NCI-H128 (cell line): ENCODE measurements around the gene SRP14.
"Not testable (repeated sequence)": the region's sequence is repeated elsewhere in the genome, so short reads cannot be mapped to it uniquely, and the experiment has no call there.

Experiments
- DNase-seq: peaks from one replicate; lab custom pipeline; 2025; ENCODE audit not compliant: unreplicated experiment; lab: John Stamatoyannopoulos, UW

The SRP14 gene, protein sequence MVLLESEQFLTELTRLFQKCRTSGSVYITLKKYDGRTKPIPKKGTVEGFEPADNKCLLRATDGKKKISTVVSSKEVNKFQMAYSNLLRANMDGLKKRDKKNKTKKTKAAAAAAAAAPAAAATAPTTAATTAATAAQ

DNA sequence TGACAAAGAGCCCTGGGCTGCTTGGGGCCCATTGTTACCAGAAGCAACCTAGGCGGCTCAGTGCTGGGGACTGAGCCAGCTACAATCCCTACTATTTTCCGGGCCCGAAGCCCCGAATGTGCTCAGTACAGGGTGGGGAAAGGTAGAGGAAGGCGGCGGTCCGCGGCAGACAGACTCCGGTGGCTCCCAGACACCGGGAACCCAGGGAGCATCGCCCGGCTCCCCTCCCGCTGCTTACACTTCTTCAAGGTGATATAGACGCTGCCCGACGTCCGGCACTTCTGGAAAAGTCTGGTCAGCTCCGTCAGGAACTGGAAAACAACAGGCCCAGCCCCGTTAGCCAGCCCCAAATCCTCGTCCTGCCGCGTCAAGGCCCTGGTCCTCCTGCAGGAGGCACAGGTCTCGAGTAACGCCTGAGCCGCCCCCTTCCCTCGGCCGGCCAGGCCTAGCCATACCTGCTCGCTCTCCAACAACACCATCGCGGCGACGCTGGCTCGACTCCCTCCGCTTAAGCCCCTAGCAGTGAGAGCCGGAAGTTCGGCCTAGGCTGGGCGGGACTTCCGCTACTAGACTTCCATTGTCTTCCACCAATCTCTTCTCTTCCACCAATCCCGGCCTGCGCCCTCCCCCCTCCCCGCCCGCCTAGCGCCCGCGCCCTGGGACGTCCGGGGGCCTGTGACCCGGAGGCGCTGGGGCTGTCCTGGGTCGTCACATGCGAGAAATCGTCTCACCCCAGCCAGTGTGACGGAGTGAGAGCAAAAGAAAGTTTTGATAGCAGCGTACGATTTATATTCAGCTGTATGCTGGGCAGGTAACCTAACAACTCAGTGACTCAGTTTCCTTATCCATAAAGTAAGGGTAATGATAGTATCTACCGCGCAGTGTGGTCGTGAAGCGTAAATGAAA, at the start of gene SRP14:
Gene SRP14 (minus strand): TSS at position 544 of the 906 bp plus-strand sequence. CDS start 65 bp downstream, at position 479.
- DNase-seq: peak; percentile 52

DNA sequence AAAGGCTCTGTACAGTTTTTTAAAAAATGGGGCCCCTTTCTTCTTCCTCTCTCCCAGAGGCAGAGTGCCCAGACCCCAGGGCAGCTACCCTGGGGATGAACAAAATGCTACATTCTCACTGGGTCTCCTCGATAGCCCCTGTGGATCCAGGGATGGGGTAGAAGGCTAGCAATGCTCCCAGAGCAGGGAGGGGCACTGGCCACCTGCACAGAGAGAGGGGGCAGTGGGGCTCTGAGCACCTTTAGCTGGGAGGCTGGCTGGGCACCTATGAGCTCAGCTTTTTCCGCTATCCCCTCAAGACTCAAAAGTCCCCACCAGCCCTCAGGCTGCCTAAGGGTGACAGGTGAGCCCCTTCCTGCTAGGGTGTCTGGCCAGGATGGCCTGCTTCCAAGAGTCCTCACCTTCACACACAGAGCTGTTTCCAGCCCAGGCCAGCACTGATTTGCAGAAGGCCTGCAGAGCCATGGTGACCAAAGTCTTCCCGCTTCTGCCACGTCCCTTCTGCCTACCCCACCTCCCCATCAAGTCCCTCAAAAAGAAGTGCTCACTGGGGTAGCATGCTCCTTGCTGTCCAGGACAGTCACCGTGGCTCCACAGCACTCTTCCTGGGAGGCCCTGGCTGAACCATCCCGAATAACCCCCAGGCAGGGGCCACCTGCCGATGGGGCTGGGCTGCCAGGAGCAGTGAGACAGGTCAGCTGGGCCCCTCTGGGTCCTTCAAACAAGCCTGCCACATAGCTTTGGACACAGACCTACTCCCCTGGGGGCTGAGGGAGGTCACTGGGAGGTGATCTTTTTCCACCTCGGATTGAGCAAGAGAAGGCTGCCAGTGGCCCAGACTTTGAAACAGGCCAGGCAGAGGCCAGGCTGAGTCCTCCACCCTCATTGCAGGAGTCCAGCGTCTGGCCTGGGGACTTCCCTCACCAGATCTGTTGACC, 49.3 kb upstream of the SRP14 start:
- no peak for DNase-seq

DNA sequence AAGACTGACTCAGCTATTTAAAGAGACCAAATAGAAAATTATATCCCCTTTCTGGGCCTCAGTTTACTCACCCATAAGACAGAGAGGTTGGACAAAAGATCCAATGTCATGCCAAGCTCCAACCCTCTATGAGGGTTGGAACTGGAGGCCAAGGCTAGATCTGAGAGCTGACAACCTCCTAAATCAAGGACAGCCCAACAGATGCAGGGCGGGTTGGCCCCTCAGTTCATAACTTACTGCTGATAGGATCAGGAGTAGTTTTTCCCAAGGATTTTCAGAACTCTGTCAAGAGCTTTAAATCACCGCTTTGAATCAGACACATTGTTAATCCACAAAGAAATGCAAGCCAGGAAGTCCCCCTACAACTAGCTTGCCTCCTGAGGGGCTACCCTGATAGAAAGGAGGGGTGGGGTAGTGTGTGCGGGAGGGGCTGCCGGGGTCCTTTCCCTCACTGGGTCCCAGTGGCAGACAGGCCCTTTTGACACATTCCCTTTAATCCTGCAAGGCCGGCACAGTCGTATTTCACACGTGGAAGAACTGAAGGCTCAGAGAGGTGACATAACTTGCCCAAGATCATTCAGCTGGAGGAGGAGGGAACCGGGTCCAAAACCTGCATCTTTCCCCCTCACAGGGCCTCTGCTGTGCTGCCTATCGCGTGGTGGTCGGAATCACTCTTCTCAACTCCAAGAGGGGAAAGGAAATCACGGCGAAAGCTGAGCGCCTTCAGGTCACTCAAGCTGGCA, 48.3 kb upstream of the SRP14 start:
- no peak for DNase-seq

DNA sequence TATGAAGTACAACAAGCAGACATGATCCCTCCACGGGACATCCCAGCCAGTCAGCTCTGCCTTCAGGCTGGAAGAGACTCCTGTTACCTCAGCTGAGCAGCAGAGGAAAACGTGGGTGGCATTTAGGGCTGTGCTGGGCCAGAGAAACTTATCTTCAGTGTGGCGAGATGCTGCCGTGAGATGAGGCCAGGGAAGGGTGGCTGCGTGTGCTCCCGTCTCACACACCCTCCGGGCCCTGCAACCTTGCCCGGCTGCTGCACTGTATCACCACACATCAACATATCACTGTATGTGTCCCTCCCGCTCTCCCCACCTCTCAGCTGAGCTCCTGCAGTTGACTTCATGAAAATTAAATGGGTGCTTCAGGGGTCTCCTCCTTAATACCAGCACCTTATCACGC, 46.3 kb upstream of the SRP14 start:
- no peak for DNase-seq

DNA sequence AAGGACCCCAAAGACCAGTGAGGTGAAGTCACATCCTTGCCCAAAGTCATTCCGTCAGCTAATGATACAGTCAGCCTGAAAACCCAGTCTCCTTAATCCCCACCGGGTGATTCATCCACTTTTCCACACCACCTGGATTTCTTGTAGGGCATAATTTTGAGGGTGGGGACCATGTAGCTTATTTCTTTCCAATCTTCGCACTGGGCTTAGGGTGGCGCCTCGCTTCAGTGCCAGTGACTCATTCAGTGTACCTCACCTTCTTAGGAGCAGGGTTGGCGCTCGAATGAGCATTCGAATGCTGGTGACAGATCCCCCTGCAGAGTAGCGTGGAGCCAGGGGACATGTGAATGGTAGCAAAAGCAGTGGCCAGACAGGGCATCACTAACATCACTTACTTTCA, 45.7 kb upstream of the SRP14 start:
- DNase-seq: no peak

DNA sequence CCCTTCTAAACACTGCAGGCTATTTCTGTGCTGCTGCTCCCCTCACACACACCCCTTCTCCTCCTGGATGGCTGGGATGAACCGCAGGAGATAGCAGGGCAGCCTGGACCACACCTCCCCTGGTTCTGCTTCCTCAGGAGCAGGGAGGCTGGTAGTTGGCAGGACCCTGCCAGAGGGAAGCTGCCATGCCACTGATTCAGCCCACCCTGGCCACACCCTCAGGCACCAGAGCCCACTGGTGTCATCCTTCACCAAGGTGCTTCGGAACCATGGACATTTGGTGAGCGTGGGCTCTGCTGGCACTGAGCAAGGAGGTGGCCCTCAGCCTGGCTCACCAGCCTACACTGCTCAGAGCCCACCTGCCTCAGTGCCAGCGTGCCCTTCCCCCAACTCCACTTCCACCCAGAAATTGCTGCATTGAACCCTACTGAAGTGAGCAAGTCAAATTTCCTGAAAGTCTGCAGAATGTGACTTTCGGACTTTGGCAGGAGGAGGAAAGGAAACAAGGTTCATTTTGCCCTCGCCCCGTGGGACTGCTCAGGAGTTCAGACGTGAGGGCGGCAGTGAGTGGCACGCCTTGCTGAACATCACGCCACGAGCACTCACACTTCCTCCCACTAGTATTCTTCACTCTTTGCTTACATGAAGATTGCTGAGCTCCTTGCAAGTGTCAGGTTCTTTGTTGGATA, 43.4 kb upstream of the SRP14 start:
- no peak for DNase-seq

DNA sequence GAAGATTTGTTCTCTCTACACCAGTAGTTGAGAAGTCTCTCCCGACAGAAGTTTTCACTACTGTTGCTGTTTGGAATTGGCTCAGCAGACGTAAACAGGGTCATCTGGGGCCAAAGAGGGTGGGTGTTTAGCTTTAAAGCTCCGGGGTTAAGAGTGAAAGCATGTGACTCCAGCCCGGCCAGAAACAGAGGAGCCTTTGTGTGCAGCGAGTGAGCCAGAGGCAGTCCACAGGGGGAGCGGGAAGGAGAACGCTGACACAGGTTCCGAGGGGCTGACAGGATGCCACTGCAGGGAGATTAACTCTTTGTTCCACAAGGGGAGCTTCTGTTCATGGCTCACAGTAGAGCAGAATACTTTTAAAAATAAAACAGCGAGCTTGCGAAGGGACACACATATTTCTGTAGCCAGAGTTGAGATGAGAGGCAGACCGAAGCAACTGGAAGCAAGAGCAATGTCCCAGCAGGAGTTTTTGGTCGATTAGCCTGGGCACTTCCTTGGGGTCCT, 42.8 kb upstream of the SRP14 start:
- no peak for DNase-seq

DNA sequence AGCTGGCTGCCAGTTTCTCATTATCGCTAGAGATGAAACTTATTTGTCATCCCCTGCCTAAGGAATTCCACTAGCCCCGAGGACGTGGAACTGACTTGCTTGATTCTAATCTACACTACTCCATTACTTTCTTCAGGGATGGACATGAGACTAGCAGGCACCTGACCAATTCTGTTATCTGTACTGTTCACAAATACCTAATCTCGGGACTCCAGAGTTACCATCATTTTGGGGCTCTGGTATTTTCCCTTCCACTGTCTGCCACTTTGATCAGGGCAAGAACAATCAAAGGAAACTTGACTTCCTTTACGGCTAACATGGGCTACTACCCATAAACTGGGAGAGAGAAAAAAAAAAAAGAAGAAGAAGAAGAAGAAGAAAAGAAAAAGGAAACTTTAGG, 41.9 kb upstream of the SRP14 start:
- no peak for DNase-seq

DNA sequence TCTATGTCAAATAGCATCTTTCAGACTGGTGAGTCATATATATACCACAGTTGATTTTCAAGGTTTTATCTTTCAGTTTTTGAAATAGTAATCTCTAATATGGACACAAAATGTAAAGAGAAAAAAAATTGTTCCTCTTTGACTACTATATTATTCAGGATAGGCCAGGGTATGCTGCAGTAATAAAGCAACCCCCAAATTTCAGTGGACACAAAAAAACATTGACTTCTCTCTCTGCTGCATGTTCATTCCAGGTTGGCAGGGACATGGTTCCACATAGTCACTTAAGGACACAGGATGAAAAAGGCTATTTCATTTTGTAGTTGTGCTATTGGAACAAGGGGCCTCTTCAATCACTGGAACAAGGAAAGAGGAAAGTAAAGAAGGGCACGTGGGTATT, 41.1 kb upstream of the SRP14 start:
- no peak for DNase-seq

DNA sequence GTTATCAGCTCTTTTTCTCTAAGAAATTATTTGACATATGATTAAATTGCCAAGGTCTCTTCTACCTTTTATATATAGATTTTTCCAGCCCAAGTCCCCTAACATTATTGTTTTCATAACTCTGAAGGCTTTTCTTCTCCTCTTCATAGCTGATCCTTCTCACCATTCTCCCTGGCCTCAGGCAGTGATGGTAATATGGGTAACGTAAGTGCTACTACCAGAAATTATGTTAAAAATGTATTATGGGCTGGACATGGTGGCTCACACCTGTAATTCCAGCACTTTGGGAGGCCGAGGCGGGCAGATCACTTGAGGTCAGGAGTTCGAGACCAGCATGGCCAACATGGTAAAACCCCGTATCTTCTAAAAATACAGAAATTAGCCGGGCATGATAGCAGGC, 40.5 kb upstream of the SRP14 start:
- no peak for DNase-seq

DNA sequence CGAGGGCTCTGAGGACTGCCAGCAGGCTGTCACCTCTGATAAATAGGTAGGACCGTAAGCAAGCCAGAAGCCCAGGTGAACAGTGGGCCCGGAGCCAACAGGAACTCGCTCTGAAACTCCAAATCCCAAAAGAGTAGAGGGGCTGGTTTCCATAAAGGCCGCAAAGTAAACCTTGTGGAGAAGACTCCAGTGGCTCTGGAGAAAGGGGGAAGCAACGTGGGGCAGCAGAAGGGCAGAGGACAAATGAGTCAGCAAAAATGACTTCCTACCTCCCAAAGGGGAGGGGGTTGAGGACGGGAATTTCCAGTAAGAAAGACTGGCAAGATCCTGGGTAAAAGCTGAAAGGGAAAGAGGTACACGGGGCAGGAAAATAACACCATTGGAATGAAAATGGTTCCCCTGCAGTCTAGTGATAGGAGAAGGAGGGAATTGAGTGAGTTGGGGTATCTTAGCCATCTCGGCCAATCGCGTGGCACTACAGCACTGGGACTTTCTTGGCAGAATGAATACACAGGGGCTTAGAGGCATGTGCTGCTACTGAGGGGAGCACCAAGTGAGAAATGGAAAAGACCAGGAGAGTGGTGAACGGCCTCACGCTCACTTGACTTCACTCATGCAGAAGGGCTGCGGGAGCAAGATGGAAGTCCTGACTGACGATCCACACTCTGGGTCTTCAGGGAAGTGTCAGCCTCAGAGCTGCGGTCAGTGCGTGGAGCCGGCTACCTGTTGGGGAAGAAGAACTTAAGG, 36.5 kb upstream of the SRP14 start:
- no peak for DNase-seq

DNA sequence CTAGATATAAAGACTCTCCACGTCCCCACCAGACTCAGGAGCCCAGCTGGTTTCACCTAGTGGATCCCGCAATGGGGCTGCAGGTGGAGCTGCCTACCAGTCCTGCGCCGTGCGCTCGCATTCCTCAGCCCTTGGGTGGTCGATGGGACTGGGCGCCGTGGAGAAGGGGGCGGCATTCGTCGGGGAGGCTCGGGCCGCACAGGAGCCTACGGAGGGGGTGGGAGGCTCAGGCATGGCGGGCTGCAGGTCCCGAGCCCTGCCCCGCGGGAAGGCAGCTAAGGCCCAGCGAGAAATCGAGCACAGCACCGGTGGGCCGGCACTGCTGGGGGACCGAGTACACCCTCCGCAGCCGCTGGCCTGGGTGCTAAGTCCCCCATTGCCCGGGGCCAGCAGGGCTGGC, 35.7 kb upstream of the SRP14 start:
- not testable (repeated sequence) for DNase-seq

DNA sequence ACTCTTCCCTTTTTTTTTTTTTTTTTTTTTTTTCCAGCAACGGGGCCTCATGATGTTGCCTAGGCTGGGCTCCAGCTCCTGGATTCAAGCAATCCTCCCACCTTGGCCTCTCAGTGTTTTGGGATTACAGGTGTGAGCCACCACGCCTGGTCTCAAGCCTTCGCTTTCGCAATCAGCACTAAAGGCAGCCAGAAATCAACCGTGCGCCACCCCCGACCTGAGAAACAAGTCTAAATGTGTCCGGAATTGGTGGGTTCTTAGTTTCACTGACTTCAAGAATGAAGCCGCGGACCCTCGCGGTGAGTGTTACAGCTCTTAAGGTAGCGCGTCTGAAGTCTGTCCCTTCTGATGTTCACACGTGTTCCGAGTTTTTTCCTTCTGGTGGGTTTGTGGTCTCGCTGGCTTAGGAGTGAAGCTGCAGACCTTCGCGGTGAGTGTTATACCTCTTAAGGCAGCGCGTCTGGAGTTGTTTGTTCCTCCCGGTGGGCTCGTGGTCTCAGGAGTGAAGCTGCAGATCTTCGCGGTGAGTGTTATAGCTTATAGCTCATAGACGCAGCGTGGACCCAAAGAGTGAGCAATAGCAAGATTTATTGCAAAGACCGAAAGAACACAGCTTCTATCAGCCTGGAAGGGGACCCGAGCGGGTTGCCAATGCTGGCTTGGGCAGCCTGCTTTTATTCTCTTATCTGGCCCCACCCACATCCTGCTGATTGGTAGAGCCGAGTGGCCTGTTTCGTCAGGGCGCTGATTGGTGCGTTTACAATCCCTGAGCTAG, 34.9 kb upstream of the SRP14 start:
- DNase-seq: not testable (repeated sequence)

DNA sequence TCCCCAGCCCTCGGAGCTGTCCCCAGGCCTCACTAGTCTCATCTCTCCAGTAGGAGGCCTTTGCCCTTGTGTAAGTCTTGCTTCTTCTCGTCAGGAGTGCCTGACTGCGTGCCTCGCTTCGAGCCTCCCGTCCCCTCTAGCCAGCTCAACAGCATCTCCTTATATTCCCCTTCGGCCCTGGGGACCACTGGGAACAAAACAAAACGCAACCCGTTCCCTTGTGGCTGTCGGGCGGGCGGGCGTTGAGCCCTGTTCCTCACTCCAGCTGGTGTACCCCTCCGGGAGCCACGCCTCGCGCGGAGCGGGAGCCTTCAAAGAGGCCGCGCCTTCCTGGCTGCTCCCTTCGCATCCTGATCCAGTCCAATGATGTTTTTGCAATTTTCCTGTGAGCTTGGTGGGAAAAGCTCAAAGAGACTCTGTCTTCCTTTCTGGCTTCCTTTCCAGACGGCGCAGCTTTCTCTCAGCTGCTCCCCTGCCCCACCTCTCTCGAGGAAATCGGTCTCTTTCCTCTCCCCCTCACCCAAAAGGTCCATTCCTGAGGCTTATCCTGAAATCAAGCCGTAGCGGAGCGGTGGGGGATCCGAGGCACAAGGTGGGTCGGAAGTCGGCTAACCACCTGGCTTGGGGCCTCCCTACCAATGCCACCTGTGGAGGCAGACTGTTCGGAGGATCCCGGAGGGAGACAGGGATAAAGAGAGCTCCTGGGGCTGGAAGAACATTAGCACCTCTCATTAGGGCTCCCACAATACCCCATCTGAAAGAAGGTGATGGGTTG, 33.4 kb upstream of the SRP14 start:
- no peak for DNase-seq

DNA sequence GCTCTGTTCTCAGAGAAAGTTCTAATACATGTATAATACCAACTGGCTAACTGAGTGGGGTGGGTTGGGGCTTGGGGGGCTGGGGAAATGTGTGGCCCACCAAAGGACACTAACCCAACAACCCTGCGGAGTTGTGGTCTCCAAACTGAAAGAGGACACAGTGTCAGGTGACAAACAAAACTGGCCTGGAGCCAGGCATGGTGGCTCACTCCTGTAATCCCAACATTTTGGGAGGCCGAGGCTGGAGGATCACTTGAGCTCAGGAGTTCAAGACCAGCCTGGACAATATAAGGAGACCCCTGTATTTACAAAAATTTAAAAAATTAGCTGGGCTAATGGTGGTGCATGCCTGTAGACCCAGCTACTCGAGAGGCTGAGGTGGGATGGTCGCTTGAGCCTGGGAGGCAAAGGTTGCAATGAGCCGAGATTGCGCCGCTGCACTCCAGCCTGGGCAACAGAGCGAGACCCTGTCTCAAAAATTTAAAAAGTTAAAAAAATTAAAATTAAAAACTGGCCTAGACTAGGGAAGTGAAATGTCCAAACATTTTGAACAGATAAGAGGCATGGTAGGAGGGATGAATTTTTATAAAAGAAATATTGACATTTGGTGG, 31.7 kb upstream of the SRP14 start:
- no peak for DNase-seq

DNA sequence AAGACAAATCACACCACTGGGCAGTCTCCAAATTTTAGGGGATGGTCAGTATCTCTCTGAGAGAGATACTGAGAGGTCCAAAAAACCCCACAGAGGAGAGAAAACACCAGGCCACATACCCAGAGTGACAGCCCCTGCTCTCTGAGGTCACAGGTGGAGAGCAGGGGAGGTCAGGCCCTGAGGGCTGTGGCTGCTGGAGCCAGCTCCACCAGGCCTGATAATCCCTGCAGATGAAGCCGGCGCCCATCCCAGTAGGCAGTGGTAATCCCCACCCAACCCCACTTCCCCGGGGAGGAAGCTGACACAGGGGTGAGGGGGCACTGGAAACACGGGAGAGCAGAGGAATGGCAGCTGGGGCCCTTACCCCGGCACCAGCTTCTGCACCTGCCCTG, 31.2 kb upstream of the SRP14 start:
- DNase-seq: no peak
